Chondrocyte (in vitro differentiated cells): ENCODE data around the gene FGF21. TPM values are rescaled to one million over a fixed set of nuclear protein-coding genes. Genes with fewer than 3 reads are reported as not detected.
"Not testable (repeated sequence)": the region's sequence is repeated elsewhere in the genome, so short reads cannot be mapped to it uniquely, and the experiment has no call there.

Source experiments
- DNase-seq: peaks from one replicate; pipeline ENCODE4 v3.0.0; 2021; ENCODE audit warnings: mixed read lengths, low spot score
- H3K27ac Mint-ChIP-seq: one replicate; pipeline ENCODE4 v1.8.0; 2021; ENCODE audit warnings: mild to moderate bottlenecking, moderate library complexity, mixed read lengths; ENCODE audit not compliant: unreplicated experiment
- H3K27me3 Mint-ChIP-seq: 2 replicates; pipeline ENCODE4 v1.8.0; 2021; ENCODE audit warnings: low read depth, mixed read lengths
- H3K36me3 Mint-ChIP-seq: 2 replicates; pipeline ENCODE4 v1.8.0; 2021; ENCODE audit warnings: low read depth, mixed read lengths
- H3K4me1 Mint-ChIP-seq: 2 replicates; pipeline ENCODE4 v1.8.0; 2021; ENCODE audit warnings: low read depth, mild to moderate bottlenecking, mixed read lengths
- H3K4me3 Mint-ChIP-seq: one replicate; pipeline ENCODE4 v1.8.0; 2021; ENCODE audit warnings: mild to moderate bottlenecking, moderate library complexity, mixed read lengths; ENCODE audit not compliant: unreplicated experiment
- H3K9me3 Mint-ChIP-seq: 2 replicates; pipeline ENCODE4 v1.8.0; 2021; ENCODE audit warnings: low read depth, mixed read lengths
- CTCF ChIP-seq: fragments of 200-600 bp; sonication (generic); IDR thresholded peaks from 2 replicates; pipeline ENCODE4 v1.5.0; 2021; ENCODE audit warnings: antibody characterized with exemption, mild to moderate bottlenecking, moderate library complexity
- total RNA-seq: library from RNA; stranded (reverse); gene quantifications from 3 replicates; pipeline ENCODE4 v1.2.1, GENCODE V29; 2021

Gene FGF21
- total RNA-seq, 1 donor from 2014 or later: not detected

- H3K4me3 Mint-ChIP-seq: no peak overlapping the region
- H3K9me3 Mint-ChIP-seq: no peaks in the 10 kb centered on the region
- H3K27me3 Mint-ChIP-seq: peaks cover 17% of the 10 kb centered on the region
- H3K4me1 Mint-ChIP-seq: peaks cover 6% of the 10 kb centered on the region
- H3K36me3 Mint-ChIP-seq: no peaks in the 10 kb centered on the region
- no peak overlapping the region for H3K27ac Mint-ChIP-seq
- no peak for DNase-seq
- TF ChIP-seq CTCF: no peak
Measured at GRCh38 chr19:48757089-48757675, 1.9 kb downstream of the FGF21 start.

GRCh38 chr19:48757741-48758144, 2.4 kb downstream of the FGF21 start:
- DNase-seq: no peak
- no peak overlapping the region for H3K4me3 Mint-ChIP-seq
- peaks cover 4% of the 10 kb centered on the region for H3K4me1 Mint-ChIP-seq
- H3K27ac Mint-ChIP-seq: no peak overlapping the region
- peaks cover 22% of the 10 kb centered on the region for H3K27me3 Mint-ChIP-seq
- H3K36me3 Mint-ChIP-seq: no peaks in the 10 kb centered on the region
- no peak for TF ChIP-seq CTCF
- H3K9me3 Mint-ChIP-seq: no peaks in the 10 kb centered on the region

- Mint-ChIP-seq H3K4me3 (no peak overlapping the region), H3K4me1 (no peaks in the 10 kb centered on the region), H3K36me3 (no peaks in the 10 kb centered on the region), H3K27ac (no peak overlapping the region), H3K27me3 (peaks cover 26% of the 10 kb centered on the region), H3K9me3 (no peaks in the 10 kb centered on the region)
- DNase-seq: no peak
- TF ChIP-seq CTCF: no peak
Measured at GRCh38 chr19:48760504-48761205, 5.3 kb downstream of the FGF21 start.

GRCh38 chr19:48765816-48766215, 10.5 kb downstream of the FGF21 start:
- Mint-ChIP-seq H3K4me1 (peaks cover 16% of the 10 kb centered on the region), H3K27me3 (peaks cover 27% of the 10 kb centered on the region)
- H3K27ac Mint-ChIP-seq, H3K36me3 Mint-ChIP-seq, H3K9me3 Mint-ChIP-seq, H3K4me3 Mint-ChIP-seq, DNase-seq: not testable (repeated sequence)

- not testable (repeated sequence) for H3K4me3 Mint-ChIP-seq, H3K9me3 Mint-ChIP-seq, H3K27me3 Mint-ChIP-seq, H3K36me3 Mint-ChIP-seq, H3K27ac Mint-ChIP-seq, DNase-seq
- H3K4me1 Mint-ChIP-seq: peaks cover 22% of the 10 kb centered on the region
Measured at GRCh38 chr19:48768171-48768753, 12.9 kb downstream of the FGF21 start.

GRCh38 chr19:48768994-48769713, 13.8 kb downstream of the FGF21 start:
- TF ChIP-seq CTCF: no peak
- Mint-ChIP-seq H3K9me3 (peaks cover 2% of the 10 kb centered on the region), H3K27me3 (peaks cover 8% of the 10 kb centered on the region), H3K27ac (peak overlapping the region; percentile 94), H3K4me1 (peaks cover 22% of the 10 kb centered on the region), H3K36me3 (no peaks in the 10 kb centered on the region), H3K4me3 (no peak overlapping the region)
- no peak for DNase-seq
